BE2C (cell line): Measurements from ENCODE around the gene GPHA2.

ENCODE experiments used
- DNase-seq: peaks from one replicate; pipeline ENCODE4 v3.0.0-alpha.2; 2020
- H3K27me3 ChIP-seq: fragments of 250-450 bp; sonication (Bioruptor Pico); 2 replicates; pipeline ENCODE4 v1.5.1; 2020; ENCODE audit warnings: mild to moderate bottlenecking
- H3K36me3 ChIP-seq: fragments of 250-450 bp; sonication (Bioruptor Pico); 2 replicates; pipeline ENCODE4 v1.5.1; 2020; ENCODE audit warnings: mild to moderate bottlenecking
- H3K4me1 ChIP-seq: fragments of 250-450 bp; sonication (Bioruptor Pico); 2 replicates; pipeline ENCODE4 v1.5.1; 2020
- H3K4me3 ChIP-seq: 2 replicates; pipeline ENCODE4 v1.5.1; 2011; ENCODE audit warnings: low read depth, low read length
- H3K9me3 ChIP-seq: fragments of 250-450 bp; sonication (Bioruptor Pico); 2 replicates; pipeline ENCODE4 v1.5.1; 2020
- CTCF ChIP-seq: IDR thresholded peaks from 2 replicates; pipeline ENCODE4 v1.5.1; 2012; ENCODE audit warnings: mild to moderate bottlenecking, low read depth, low read length

GPHA2 gene

GRCh38 chr11:64892838-64893193 lies 42.9 kb downstream of the GPHA2 start:
- no peak for DNase-seq
- no peak for TF ChIP-seq CTCF
- no peaks in the 10 kb centered on the region for H3K4me1 ChIP-seq

DNA sequence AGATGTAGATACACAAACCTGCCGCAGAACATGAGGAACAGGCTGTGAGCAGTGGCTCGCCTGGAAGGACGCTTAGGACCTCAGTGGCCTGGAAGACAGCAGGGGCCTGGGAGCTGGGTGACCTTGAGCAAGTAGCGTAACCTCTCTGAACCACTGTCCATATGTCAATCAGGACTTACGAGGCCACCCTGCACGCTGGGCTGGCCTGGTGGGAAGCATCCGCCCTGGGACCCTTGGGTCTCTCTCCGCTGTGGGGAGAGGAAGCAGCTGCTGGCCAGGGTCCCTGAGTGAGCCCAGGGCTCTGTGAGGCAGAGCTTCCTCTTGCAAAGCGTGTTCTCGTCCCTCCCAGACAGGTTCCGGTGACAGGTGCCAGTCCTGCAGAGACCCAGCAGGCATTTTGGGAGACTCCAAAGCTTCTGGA lies 43.3 kb downstream of the GPHA2 start:
- Histone ChIP-seq H3K9me3 (no peaks in the 10 kb centered on the region), H3K4me3 (no peak overlapping the region), H3K27me3 (no peaks in the 10 kb centered on the region), H3K36me3 (no peaks in the 10 kb centered on the region), H3K4me1 (peaks cover 3% of the 10 kb centered on the region; the same call in 1 of the 2 replicates)
- no peak for TF ChIP-seq CTCF
- no peak for DNase-seq

More at GRCh38 chr11:64892838-64893193, 42.9 kb downstream of the GPHA2 start:
- H3K4me3 ChIP-seq, result no peak overlapping the region
- H3K27me3 ChIP-seq, result no peaks in the 10 kb centered on the region
- H3K9me3 ChIP-seq, result no peaks in the 10 kb centered on the region
- no peaks in the 10 kb centered on the region for H3K36me3 ChIP-seq

DNA sequence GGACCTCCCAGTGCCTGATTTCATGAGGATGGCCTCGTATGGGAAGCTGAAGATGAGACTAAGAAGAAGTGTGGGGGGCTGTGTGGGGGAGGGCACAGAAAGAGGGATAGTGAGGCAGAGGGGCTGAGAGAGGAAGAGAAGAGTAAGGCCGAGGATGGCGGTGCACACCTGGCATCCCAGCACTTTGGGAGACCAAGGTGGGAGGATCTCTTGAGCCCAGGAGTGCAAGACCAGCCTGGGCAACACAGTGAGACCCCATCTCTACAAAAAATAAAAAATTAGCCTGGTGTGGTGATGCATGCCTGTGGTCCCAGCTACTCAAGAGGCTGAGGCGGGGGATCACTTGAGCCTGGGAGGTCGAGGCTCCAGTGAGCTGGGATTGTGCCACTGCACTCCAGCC lies 43.8 kb downstream of the GPHA2 start:
- no peaks in the 10 kb centered on the region for H3K36me3 ChIP-seq
- TF ChIP-seq CTCF, result no peak
- no peak for DNase-seq
- no peak overlapping the region for H3K4me3 ChIP-seq
- peaks cover 3% of the 10 kb centered on the region; the same call in 1 of the 2 replicates for H3K4me1 ChIP-seq
- no peaks in the 10 kb centered on the region for H3K9me3 ChIP-seq
- no peaks in the 10 kb centered on the region for H3K27me3 ChIP-seq

- H3K4me1 ChIP-seq, result peaks cover 3% of the 10 kb centered on the region; the same call in 1 of the 2 replicates
- no peaks in the 10 kb centered on the region for H3K36me3 ChIP-seq
- H3K27me3 ChIP-seq, result no peaks in the 10 kb centered on the region
- DNase-seq, result no peak
- H3K4me3 ChIP-seq, result no peak overlapping the region
- H3K9me3 ChIP-seq, result no peaks in the 10 kb centered on the region
- no peak for TF ChIP-seq CTCF
Observed at GRCh38 chr11:64891215-64891848, 44.4 kb downstream of the GPHA2 start.

GRCh38 chr11:64890522-64890939 lies 45.2 kb downstream of the GPHA2 start:
- no peak for TF ChIP-seq CTCF

GRCh38 chr11:64888729-64889511 lies 46.8 kb downstream of the GPHA2 start:
- Histone ChIP-seq H3K36me3 (no peaks in the 10 kb centered on the region), H3K27me3 (no peaks in the 10 kb centered on the region), H3K9me3 (no peaks in the 10 kb centered on the region), H3K4me3 (no peak overlapping the region), H3K4me1 (peaks cover 3% of the 10 kb centered on the region)
- TF ChIP-seq CTCF, result no peak
- DNase-seq, result no peak

More at GRCh38 chr11:64890522-64890939, 45.2 kb downstream of the GPHA2 start:
- no peaks in the 10 kb centered on the region for H3K36me3 ChIP-seq
- H3K4me3 ChIP-seq, result no peak overlapping the region
- H3K27me3 ChIP-seq, result no peaks in the 10 kb centered on the region
- no peak for DNase-seq
- H3K4me1 ChIP-seq, result peaks cover 3% of the 10 kb centered on the region
- H3K9me3 ChIP-seq, result no peaks in the 10 kb centered on the region
